Endothelial cell of umbilical vein (primary cell): Measurements from ENCODE around the gene DOCK7. TPM values are rescaled to one million over a fixed set of nuclear protein-coding genes. Genes with fewer than 3 reads are reported as not detected.

Experiments
- BruUV-seq: library from RNA; stranded (reverse); fragments of 400-500 nt; replicated peaks from 2 replicates; lab custom pipeline; 2021; lab: Mats Ljungman, UMichigan
- CTCF ChIA-PET: fragments of 300-600, 350-600 bp; sonication (Branson Sonifier 250); formaldehyde crosslinking; loops from one replicate; lab custom pipeline; 2021; ENCODE audit warnings: antibody characterized with exemption, inconsistent platforms; lab: Charles Lee
- POLR2A ChIA-PET: fragments of 300-600, 350-600 bp; sonication (Branson Sonifier 250); formaldehyde crosslinking; loops from one replicate; lab custom pipeline; 2021; ENCODE audit warnings: antibody characterized with exemption, inconsistent platforms; lab: Charles Lee
- DNase-seq: peaks from one replicate; pipeline ENCODE4 v3.0.0-alpha.2; 2011; ENCODE audit warnings: low read depth, low spot score
- FAIRE-seq: peaks from 2 replicates; lab custom pipeline; 2011; peaks lifted over from hg19 to GRCh38; lab: Jason Lieb, UNC
- H2AFZ ChIP-seq: 2 replicates; pipeline ENCODE4 v1.6.0; 2012; ENCODE audit warnings: low read depth, low read length, control low read depth, inconsistent platforms
- H3K27ac ChIP-seq: 2 replicates; pipeline ENCODE4 v1.5.1; 2011; ENCODE audit warnings: low read depth, mild to moderate bottlenecking, control low read depth, low read length, moderate library complexity; ENCODE audit not compliant: insufficient read depth
- H3K27me3 ChIP-seq, 2 experiments: 2 replicates each; pipeline versions ENCODE4 v1.6.0 to v1.6.1; 2011; ENCODE audit warnings: low read length in 2 of 2, mixed read lengths in 1 of 2; ENCODE audit not compliant: control insufficient read depth in 2 of 2, insufficient read depth in 2 of 2
- H3K36me3 ChIP-seq, 2 experiments: 2 replicates in 1 of 2; 3 replicates in 1 of 2; pipeline ENCODE4 v1.5.1; 2011; ENCODE audit warnings: low read length in 2 of 2, mild to moderate bottlenecking in 1 of 2, moderate library complexity in 1 of 2; ENCODE audit not compliant: control insufficient read depth in 2 of 2, insufficient read depth in 2 of 2; ENCODE audit errors: extremely low read depth in 1 of 2
- H3K4me1 ChIP-seq: 3 replicates; pipeline ENCODE4 v1.5.1; 2011; ENCODE audit warnings: mild to moderate bottlenecking, low read length; ENCODE audit not compliant: control insufficient read depth, insufficient read depth; ENCODE audit errors: extremely low read depth
- H3K4me2 ChIP-seq: 2 replicates; pipeline ENCODE4 v1.6.1; 2011; ENCODE audit warnings: low read length, control low read depth, mixed read lengths; ENCODE audit not compliant: insufficient read depth
- H3K4me3 ChIP-seq, 3 experiments: fragments of 200-600 bp in 1 of 3; sonication (generic), shearing (Covaris generic) in 1 of 3; replicated peaks in 1 of 3; 2 replicates each; pipeline ENCODE4 v1.5.1; 2011 to 2016; ENCODE audit warnings: control low read depth in 3 of 3, low read length in 3 of 3, mild to moderate bottlenecking in 2 of 3, inconsistent platforms in 1 of 3, low read depth in 1 of 3, moderate library complexity in 1 of 3; ENCODE audit not compliant: insufficient read depth in 1 of 3
- H3K79me2 ChIP-seq: 2 replicates; pipeline ENCODE4 v1.6.0; 2012; ENCODE audit warnings: low read length, inconsistent platforms; ENCODE audit not compliant: control insufficient read depth, insufficient read depth
- H3K9ac ChIP-seq: replicated peaks from 2 replicates; pipeline ENCODE3; 2011; ENCODE audit warnings: low read length, control low read depth; ENCODE audit not compliant: insufficient read depth; ENCODE audit errors: extremely low read depth
- H3K9me1 ChIP-seq: replicated peaks from 3 replicates; pipeline ENCODE4 v1.6.0; 2011; ENCODE audit warnings: mild to moderate bottlenecking, low read length; ENCODE audit not compliant: control insufficient read depth, insufficient read depth; ENCODE audit errors: extremely low read depth
- H3K9me3 ChIP-seq: replicated peaks from 2 replicates; pipeline ENCODE4 v1.5.1; 2012; ENCODE audit warnings: low read length, inconsistent platforms; ENCODE audit not compliant: control insufficient read depth, insufficient read depth
- H4K20me1 ChIP-seq: replicated peaks from 2 replicates; pipeline ENCODE3; 2011; ENCODE audit warnings: mild to moderate bottlenecking, low read length; ENCODE audit not compliant: control insufficient read depth, insufficient read depth; ENCODE audit errors: extremely low read depth
- EZH2 ChIP-seq: IDR thresholded peaks from 2 replicates; pipeline ENCODE4 v1.6.1; 2012; ENCODE audit warnings: borderline replicate concordance, low read depth, mild to moderate bottlenecking, moderate library complexity, low read length, inconsistent platforms; ENCODE audit not compliant: severe bottlenecking
- FOS ChIP-seq: IDR thresholded peaks from 2 replicates; pipeline ENCODE4 v1.6.1; 2011; ENCODE audit warnings: mild to moderate bottlenecking, low read length, moderate library complexity, borderline replicate concordance; ENCODE audit not compliant: insufficient read depth
- GATA2 ChIP-seq: IDR thresholded peaks from 2 replicates; pipeline ENCODE4 v1.7.0; 2011; ENCODE audit warnings: low read depth, mild to moderate bottlenecking, moderate library complexity, mixed read lengths, low read length; ENCODE audit not compliant: insufficient read length, insufficient read depth
- JUN ChIP-seq: IDR thresholded peaks from 2 replicates; pipeline ENCODE4 v1.6.1; 2011; ENCODE audit warnings: borderline replicate concordance, low read depth; ENCODE audit not compliant: insufficient read length, insufficient read depth
- MAX ChIP-seq: IDR thresholded peaks from 2 replicates; pipeline ENCODE4 v1.6.1; 2011; ENCODE audit not compliant: insufficient read depth, insufficient read length
- MYC ChIP-seq: IDR thresholded peaks from one replicate; pipeline ENCODE4 v1.6.1; 2011; ENCODE audit warnings: mild to moderate bottlenecking, low read depth, low read length
- POLR2A ChIP-seq: IDR thresholded peaks from 2 replicates; pipeline ENCODE4 v1.6.1; 2012; ENCODE audit warnings: low read depth, mild to moderate bottlenecking, control low read depth, low read length
- POLR2AphosphoS5 ChIP-seq: IDR thresholded peaks from 2 replicates; pipeline ENCODE4 v1.6.1; 2012; ENCODE audit warnings: low read depth, mild to moderate bottlenecking, control low read depth, low read length, moderate library complexity; ENCODE audit not compliant: insufficient read depth
- dilution Hi-C: fragments of 300-500 bp; cut with MboI; formaldehyde crosslinking; loops from one replicate; pipeline ENCODE4 v1.15.0; 2019; ENCODE audit warnings: low sequenced_read_pairs; ENCODE audit not compliant: extremely low pct_ligation_motif_present
- intact Hi-C: fragments of 100-400 bp; cut with micrococcal nuclease; formaldehyde crosslinking; loops from one replicate; pipeline ENCODE4 v1.10.0; 2022
- polyA plus RNA-seq, 4 experiments: library from polyadenylated mRNA; depleted of rRNA in 3 of 4; stranded (reverse) in 3 of 4; unstranded in 1 of 4; fragments of >200 nt; gene quantifications; 2 replicates each; pipeline versions ENCODE4 v1.2.1 to v1.2.3, GENCODE V29; 2011 to 2012; ENCODE audit warnings: missing spikeins in 1 of 4
- total RNA-seq: library from RNA; stranded (reverse); gene quantifications from 2 replicates; pipeline ENCODE4 v1.2.3, GENCODE V29; 2021
- TF ChIP-seq, protein P1 (sequence below), 2 donors: IDR thresholded peaks; 1 replicate in 1 of 2; 2 replicates in 1 of 2; pipeline ENCODE4 v1.5.1; 2011; ENCODE audit warnings: low read length in 2 of 2, mild to moderate bottlenecking in 2 of 2, moderate library complexity in 2 of 2, control low read depth in 1 of 2, inconsistent platforms in 1 of 2, low read depth in 1 of 2; ENCODE audit not compliant: insufficient read depth in 1 of 2; ENCODE audit errors: extremely low read depth in 1 of 2

DOCK7 gene
- total and polyA plus RNA-seq, 2 donors (not counting 3 experiments of a cell fraction or from before 2014, with no cell fraction given), result 9.4 to 31.9 TPM

DNA sequence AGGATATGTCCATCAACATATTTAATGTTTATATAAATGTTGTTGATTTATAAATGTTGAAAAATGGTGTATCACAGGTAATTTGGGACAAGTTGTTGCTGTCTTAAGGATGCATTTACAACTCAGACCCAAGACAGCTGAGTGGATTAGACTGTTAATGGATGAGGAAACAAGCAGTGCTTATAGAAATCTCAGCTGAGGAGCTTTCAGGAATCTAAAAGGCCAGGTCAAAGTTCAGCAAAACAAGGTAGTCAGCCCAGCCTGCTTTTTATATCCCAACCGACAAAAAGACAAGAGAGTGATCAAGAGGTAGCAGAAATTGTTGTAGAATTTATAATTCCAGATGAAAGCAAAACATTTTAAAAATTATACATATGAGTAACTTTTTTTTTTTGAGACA is 268.0 kb downstream of the DOCK7 start:
- POLR2A ChIA-PET, result no interaction called here

More for the DNA sequence above, 268.0 kb downstream of the DOCK7 start:
- intact Hi-C loops, result no loop called here
- H3K9me1 ChIP-seq, result no peaks in the 10 kb centered on the region
- H4K20me1 ChIP-seq, result no peaks in the 10 kb centered on the region
- FAIRE-seq, result no peak
- peaks cover 0 to 3% of the 10 kb centered on the region in 2 experiments for H3K27me3 ChIP-seq
- DNase-seq, result no peak
- BruUV-seq, result no TSS peak
- H2AFZ ChIP-seq, result no peak overlapping the region
- dilution Hi-C loops, result no loop called here
- CTCF ChIA-PET, result no interaction called here
- H3K9ac ChIP-seq, result no peak overlapping the region
- TF ChIP-seq MYC (no peak), POLR2A (no peak), POLR2AphosphoS5 (no peak), MAX (no peak), JUN (no peak), GATA2 (no peak), EZH2 (no peak), FOS (no peak)
- TF ChIP-seq, protein P1, sequence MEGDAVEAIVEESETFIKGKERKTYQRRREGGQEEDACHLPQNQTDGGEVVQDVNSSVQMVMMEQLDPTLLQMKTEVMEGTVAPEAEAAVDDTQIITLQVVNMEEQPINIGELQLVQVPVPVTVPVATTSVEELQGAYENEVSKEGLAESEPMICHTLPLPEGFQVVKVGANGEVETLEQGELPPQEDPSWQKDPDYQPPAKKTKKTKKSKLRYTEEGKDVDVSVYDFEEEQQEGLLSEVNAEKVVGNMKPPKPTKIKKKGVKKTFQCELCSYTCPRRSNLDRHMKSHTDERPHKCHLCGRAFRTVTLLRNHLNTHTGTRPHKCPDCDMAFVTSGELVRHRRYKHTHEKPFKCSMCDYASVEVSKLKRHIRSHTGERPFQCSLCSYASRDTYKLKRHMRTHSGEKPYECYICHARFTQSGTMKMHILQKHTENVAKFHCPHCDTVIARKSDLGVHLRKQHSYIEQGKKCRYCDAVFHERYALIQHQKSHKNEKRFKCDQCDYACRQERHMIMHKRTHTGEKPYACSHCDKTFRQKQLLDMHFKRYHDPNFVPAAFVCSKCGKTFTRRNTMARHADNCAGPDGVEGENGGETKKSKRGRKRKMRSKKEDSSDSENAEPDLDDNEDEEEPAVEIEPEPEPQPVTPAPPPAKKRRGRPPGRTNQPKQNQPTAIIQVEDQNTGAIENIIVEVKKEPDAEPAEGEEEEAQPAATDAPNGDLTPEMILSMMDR (IDR thresholded peaks at IDR 0.05; ENCODE audit: extremely low read depth in 1 of 2, insufficient read depth in 1 of 2, low read depth in 1 of 2, low read length in 2 of 2), result no peak
- H3K36me3 ChIP-seq, result no peaks in the 10 kb centered on the region
- no peak overlapping the region for H3K27ac ChIP-seq
- no peaks in the 10 kb centered on the region for H3K9me3 ChIP-seq
- no peaks in the 10 kb centered on the region for H3K4me1 ChIP-seq
- H3K79me2 ChIP-seq, result no peaks in the 10 kb centered on the region
- no peak overlapping the region for H3K4me3 ChIP-seq
- H3K4me2 ChIP-seq, result no peak overlapping the region
